ENCODE data around the gene PRKG1. TPM values are rescaled to one million over a fixed set of nuclear protein-coding genes. Genes with fewer than 3 reads are reported as not detected.

Gene PRKG1
- total and polyA plus RNA-seq, 2 of the 4 experiments (the other 2 are of a cell fraction): 3.5 to 18.3 TPM

DNA sequence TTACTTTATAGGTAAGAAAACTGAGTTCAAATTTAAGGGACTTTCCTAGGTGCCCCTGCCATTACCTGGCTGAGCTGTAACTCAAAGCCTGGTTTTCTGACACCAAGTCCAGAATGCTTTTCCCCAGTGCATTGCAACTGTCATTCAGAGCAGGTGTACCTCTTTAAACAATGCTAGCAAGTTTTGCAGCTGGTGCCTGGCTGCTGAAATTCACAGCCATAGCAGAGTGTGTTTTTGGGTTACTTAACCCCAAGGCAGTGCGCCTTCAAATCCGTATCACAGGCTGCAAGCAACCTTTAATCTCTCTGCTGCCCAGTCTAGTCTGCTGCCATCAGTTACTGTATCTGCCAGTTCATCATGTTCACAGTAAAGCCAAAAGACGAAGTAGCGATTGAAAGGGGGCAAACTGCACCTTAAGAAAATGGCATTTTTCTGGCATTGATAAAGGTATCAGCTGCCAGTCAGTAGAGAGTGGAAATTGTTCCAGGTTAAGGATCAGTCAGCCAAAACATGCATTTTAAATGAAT, 359.7 kb downstream of the PRKG1 start:
- dilution Hi-C loops (cut with HindIII; ENCODE audit: low sequenced_read_pairs, unreplicated experiment) (no loop called here), intact Hi-C loops (cut with micrococcal nuclease) (no loop called here), in situ Hi-C loops (cut with MboI; ENCODE audit: low sequenced_read_pairs) (no loop called here)
- Histone ChIP-seq H2BK5ac (ENCODE audit: low read depth, low read length, poor library complexity, severe bottlenecking) (no peak overlapping the region), H4K5ac (ENCODE audit: low read depth, low read length) (no peak overlapping the region), H3K27me3 (ENCODE audit: control insufficient read depth, insufficient read depth, low read length) (no peaks in the 10 kb centered on the region), H3K4me3 (ENCODE audit: insufficient read depth, low read depth, low read length) (no peak overlapping the region), H3K27ac (ENCODE audit: insufficient read depth, low read length) (no peak overlapping the region), H3K9ac (ENCODE audit: low read depth, low read length) (no peak overlapping the region), H2BK120ac (ENCODE audit: low read depth, low read length) (no peak overlapping the region), H4K8ac (ENCODE audit: low read depth in 2 of 2, low read length in 2 of 2) (no peak overlapping the region), H2BK15ac (ENCODE audit: low read depth, low read length) (no peak overlapping the region), H3K4me1 (ENCODE audit: control insufficient read depth, insufficient read depth, low read length) (no peaks in the 10 kb centered on the region), H3K56ac (ENCODE audit: extremely low read depth, insufficient read depth, low read length) (no peak overlapping the region), H3K4me2 (ENCODE audit: low read depth, low read length) (no peak overlapping the region), H3K9me3 (ENCODE audit: control insufficient read depth, insufficient read depth, low read length) (no peaks in the 10 kb centered on the region), H4K20me1 (ENCODE audit: insufficient read depth, low read length) (no peaks in the 10 kb centered on the region; the same call in 1 of the 2 replicates), H2AK5ac (ENCODE audit: low read depth, low read length) (no peak overlapping the region), H2BK20ac (ENCODE audit: low read depth, low read length) (no peak overlapping the region), H3K23ac (ENCODE audit: low read depth, low read length) (no peak overlapping the region), H3K18ac (ENCODE audit: low read depth, low read length) (no peak overlapping the region), H4K91ac (ENCODE audit: insufficient read depth, low read depth, low read length) (no peak overlapping the region), H3K4ac (ENCODE audit: low read depth, low read length) (no peak overlapping the region), H3K9me1 (ENCODE audit: insufficient read depth, low read length) (peaks cover under 1% of the 10 kb centered on the region; the same call in 1 of the 2 replicates), H3K14ac (replicated peaks; ENCODE audit: low read depth, low read length) (no peak overlapping the region), H2AFZ (replicated peaks; ENCODE audit: low read length, poor library complexity) (no peak overlapping the region), H3K79me1 (ENCODE audit: low read depth in 1 of 2, low read length in 2 of 2) (peaks cover 3 to 9% of the 10 kb centered on the region in 2 experiments; a peak in 3 of 4 replicates), H3K36me3 (ENCODE audit: control insufficient read depth, insufficient read depth, low read length) (no peaks in the 10 kb centered on the region), H2AK9ac (replicated peaks; ENCODE audit: low read depth, low read length, poor library complexity) (no peak overlapping the region)
- BruUV-seq (replicated peaks): no TSS peak
- TF ChIP-seq RAD21 (IDR thresholded peaks at IDR 0.05; ENCODE audit: low read length) (no peak), BHLHE40 (IDR thresholded peaks at IDR 0.05; ENCODE audit: low read depth, low read length) (no peak), CEBPB (IDR thresholded peaks at IDR 0.05; ENCODE audit: low read depth, low read length) (no peak), POLR2A (IDR thresholded peaks at IDR 0.05; ENCODE audit: low read depth, low read length) (no peak), MAFK (IDR thresholded peaks at IDR 0.05; ENCODE audit: low read depth, low read length) (no peak), MXI1 (IDR thresholded peaks at IDR 0.05; ENCODE audit: borderline replicate concordance, low read depth, low read length) (no peak), RFX5 (IDR thresholded peaks at IDR 0.05; ENCODE audit: low read depth, low read length) (no peak), NFE2L2 (IDR thresholded peaks at IDR 0.05; ENCODE audit: low read depth, low read length) (no peak)
- TF ChIP-seq, protein P1, sequence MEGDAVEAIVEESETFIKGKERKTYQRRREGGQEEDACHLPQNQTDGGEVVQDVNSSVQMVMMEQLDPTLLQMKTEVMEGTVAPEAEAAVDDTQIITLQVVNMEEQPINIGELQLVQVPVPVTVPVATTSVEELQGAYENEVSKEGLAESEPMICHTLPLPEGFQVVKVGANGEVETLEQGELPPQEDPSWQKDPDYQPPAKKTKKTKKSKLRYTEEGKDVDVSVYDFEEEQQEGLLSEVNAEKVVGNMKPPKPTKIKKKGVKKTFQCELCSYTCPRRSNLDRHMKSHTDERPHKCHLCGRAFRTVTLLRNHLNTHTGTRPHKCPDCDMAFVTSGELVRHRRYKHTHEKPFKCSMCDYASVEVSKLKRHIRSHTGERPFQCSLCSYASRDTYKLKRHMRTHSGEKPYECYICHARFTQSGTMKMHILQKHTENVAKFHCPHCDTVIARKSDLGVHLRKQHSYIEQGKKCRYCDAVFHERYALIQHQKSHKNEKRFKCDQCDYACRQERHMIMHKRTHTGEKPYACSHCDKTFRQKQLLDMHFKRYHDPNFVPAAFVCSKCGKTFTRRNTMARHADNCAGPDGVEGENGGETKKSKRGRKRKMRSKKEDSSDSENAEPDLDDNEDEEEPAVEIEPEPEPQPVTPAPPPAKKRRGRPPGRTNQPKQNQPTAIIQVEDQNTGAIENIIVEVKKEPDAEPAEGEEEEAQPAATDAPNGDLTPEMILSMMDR (conservative IDR thresholded peaks at IDR 0.05; ENCODE audit: low read depth, low read length): no peak
- 86% methylated on average over 2 of the region's 4 CpGs; no CpG with 5 or more reads in 1 of the 2 experiments for WGBS, 2 experiments (ENCODE audit: extremely low coverage in 2 of 2, insufficient read length in 1 of 2)
- no peak for ATAC-seq (ENCODE audit: low read depth)
- ChIA-PET CTCF (interaction anchor here (0.6 to 1.3 kb wide), 2 partner anchors 19 to 39 kb away, joined by 3 read pairs; no protein-coding TSS in a partner anchor), POLR2A (ENCODE audit: unreplicated experiment) (no interaction called here)
- DNase-seq: no peak
